KG1 (cell line): Measurements from ENCODE around the gene ANKRD65.
"Not testable (repeated sequence)": the region's sequence is repeated elsewhere in the genome, so short reads cannot be mapped to it uniquely, and the experiment has no call there.

Source experiments
- DNase-seq: peaks from one replicate; lab custom pipeline; 2025; lab: John Stamatoyannopoulos, UW

Gene ANKRD65

DNA sequence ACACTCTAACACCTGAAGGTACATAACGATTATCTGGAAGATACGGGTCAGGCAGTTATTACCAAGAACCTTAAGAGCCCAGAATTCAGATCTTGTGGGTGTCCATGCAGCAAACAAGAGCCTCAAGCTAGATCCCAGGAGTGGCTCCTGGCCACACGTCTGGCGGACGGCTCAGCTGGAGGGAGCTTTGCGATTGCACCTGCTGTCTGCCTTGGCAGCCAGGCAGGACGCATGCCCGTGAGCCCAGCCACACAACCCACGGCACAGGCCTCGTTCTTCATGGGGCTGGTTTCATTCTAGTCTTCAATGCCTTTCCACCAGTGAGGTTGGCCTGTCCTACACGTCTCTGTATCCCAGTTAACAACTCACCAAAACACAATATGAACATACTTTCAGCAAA is 27.6 kb downstream of the ANKRD65 start:
- DNase-seq = no peak

DNA sequence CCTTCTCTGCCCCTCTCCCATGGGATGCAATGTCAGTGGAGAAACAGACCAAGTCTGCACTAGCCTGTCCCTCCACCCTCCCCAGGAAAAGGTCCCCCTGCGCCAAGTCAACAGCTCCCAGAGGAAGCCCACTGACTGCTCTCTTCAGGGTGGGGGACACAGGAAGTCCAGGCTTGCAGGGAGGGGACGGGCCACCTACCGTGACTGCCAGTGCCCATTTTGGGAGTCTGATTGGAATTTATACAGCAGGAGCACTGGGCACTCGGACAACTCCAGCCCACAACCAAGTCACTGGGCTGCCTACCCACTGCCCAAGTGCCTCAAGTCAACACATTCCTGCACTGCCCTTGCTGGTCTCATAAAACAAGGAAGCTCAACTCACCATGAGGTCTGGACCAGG is 28.1 kb downstream of the ANKRD65 start:
- DNase-seq = no peak

GRCh38 chr1:1391225-1391624 is 29.9 kb downstream of the ANKRD65 start:
- DNase-seq = no peak

- DNase-seq = no peak
Measured at GRCh38 chr1:1390675-1391074, 30.4 kb downstream of the ANKRD65 start.

DNA sequence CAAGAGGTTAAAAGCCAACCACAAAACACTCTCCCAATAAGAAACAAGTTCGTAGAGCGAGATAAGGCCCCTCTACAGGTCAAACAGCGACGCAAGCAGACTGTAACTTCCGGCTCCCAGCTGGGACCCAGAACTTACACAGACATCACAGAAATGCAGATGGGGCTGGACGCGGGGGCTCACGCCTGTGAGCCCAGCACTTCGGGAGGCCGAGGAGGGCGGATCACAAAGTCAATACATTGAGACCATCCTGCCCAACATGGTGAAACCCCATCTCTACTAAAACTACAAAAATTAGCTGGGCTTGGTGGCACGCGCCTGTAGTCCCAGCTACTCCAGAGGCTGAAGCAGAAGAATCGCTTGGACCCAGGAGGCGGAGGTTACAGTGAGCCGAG is 33.0 kb downstream of the ANKRD65 start:
- no peak for DNase-seq

GRCh38 chr1:1387098-1388077 is 33.7 kb downstream of the ANKRD65 start:
- DNase-seq = no peak

DNA sequence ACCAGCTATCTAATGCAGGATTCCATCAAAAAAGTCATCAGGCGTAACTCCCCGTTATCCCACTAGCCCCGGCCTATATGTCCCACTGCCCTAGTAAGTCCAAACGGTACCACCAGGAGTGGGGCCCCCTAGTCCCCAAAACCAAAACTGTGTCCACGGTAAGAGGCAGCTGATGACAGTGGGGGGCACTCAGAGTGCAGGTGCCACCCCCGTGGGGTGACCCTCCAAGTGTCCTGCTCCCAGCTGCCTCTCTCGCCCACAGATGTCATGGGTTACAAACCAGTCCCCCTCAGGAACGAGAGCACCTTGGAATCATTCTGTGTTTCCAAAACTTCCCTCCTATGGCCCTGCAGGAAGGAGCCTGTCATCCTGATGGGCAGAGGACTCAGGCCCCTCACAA is 35.1 kb downstream of the ANKRD65 start:
- DNase-seq = no peak

DNA sequence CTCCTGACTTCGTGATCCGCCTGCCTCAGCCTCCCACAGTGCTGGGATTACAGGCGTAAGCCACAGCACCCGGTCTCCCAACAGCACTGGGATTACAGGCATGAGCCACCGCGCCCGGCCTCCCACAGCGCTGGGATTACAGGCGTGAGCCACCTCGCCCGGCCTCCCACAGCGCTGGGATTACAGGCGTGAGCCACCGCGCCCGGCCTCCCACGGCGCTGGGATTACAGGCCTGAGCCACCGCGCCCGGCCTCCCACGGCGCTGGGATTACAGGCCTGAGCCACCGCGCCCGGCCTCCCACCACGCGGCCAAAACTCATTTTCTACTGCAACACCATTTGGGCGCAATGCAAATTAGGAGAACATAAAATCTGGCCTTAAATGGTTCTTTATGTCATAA is 35.7 kb downstream of the ANKRD65 start:
- not testable (repeated sequence) for DNase-seq

DNA sequence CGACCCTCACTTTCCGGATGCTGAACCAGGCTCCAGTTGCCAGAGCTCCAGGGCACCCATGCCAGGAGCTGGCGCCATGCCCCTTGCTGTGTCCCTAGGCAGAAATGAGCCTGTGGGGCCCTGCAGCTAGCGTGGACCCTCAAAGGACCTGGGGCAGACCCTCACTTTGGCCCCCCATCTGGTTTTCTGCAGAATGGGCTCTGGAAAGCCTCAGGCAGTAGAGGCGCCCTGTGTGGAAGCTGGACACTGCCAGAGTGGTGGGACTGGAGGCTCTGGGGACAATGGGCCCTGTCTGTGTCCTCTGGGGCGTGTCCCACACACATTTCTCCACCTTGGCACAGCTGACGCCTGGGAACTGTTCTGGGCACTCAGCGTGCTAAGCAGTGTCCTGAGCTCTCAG is 39.8 kb downstream of the ANKRD65 start:
- DNase-seq = no peak

DNA sequence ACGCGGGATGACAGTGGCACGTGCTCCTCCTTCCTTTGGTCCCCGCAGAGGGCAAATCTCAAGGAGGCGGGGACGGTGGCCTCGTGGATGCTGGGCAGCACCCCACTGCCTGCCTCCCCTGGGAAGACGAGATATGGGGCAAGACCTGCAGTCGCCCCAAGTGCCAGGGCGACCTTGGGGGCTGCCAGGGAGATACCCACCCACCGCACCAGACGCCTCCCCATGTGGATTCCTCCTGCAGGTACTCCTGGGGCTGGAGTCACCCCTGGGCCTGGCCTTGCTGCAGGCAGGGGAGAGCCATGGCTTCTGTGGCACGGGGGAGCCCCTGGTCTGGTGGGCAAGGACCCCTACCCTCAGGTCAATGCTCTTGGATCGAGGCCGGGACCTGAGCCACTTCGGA is 40.2 kb downstream of the ANKRD65 start:
- no peak for DNase-seq

GRCh38 chr1:1377540-1378205 is 43.4 kb downstream of the ANKRD65 start:
- no peak for DNase-seq

- DNase-seq = no peak
Measured at GRCh38 chr1:1376551-1377226, 44.4 kb downstream of the ANKRD65 start.

DNA sequence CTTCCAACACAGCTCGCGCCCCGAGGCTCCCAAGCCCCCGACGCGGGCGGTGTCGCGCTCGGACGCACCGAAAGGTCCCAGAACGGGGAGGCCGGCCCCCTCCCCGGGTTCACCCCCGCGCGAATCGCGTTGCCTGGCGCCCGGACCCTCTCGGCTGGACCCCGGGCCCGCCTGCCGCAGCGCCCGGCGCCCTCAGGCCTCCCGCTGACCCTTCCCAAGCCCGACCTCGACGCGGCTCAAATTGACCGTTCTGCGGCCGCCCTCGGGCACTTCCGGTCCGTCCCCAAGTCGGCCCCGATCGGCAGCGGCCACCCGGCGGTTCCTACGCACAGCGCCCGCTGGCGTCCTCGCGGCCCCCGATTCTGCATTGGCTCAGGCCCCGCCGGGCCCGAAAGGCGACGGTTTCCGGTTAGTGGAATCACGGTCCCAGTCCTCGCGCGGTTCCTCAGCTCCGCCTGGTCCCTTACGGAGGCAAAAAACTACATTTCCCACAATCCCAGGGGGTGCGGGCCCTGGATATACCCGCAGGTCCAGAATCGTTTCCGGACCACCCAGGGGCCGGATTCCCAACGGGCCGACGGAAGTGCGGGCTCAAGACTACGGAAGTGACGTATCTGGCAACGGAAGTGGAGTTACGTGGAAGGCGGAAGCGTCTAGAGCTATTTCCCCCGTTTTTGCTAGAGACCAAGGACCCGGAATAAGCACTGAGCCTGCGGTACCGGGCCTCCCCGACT is 46.0 kb downstream of the ANKRD65 start, which contains the start of gene AURKAIP1:
Gene AURKAIP1, minus strand, starts transcription at position 279 of the 734 bp plus-strand sequence. CDS start 451 bp downstream, outside the sequence.
- DNase-seq = peak; percentile 99

DNA sequence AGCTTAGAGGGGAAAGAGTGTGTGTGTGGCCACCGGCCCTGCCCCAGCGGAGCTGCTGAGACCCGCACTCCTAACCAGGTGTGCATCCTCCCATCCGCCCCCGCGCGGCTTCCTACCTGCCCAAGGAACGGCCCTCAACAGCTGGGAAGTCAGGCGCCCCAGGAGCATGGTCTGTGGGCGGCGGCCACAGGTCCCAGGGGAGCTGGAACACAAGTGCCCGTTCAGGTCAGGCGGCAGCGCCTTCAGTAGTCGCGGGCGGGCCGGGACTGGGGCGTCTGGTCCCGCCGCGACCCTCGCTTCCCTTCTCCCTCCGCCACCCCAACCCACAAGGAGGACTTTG is 46.5 kb downstream of the ANKRD65 start:
- no peak for DNase-seq

- no peak for DNase-seq
Measured at GRCh38 chr1:1373815-1374588, 47.1 kb downstream of the ANKRD65 start.

GRCh38 chr1:1373051-1373814 is 47.8 kb downstream of the ANKRD65 start:
- DNase-seq = no peak

GRCh38 chr1:1371746-1372711 is 49.0 kb downstream of the ANKRD65 start:
- peak; percentile 22 for DNase-seq

GRCh38 chr1:1371364-1371745 is 49.7 kb downstream of the ANKRD65 start:
- DNase-seq = no peak

DNA sequence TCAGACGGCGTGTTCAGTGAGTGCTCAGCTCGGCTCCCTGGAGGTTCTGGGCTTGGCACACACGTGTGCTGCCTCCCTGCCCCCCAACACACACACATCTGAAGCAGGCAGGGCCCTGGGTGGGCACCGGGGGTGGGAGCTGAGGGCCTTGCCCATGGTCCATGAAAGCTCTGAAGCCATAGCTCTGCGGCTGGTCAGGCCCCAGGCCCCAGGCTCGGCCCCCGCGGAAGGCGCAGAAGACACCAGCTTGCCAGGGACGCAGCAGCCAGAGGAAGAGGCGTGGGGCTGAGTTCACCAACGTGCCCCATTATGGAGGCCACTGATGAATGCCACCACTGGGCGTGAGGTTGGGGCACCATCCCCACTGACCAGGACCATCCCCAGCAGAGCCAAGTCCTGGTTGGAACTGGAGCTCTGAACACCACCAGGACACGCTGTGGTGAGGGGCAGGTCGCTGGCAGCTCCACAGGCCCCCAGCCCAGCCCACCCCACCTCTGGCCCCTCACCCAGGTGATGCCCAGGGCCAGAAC is 50.2 kb downstream of the ANKRD65 start:
- DNase-seq = no peak
